HEK293 (cell line): ENCODE data around the gene CFAP43.

Experiments used
- CTCF ChIA-PET: fragments of 350-600 bp; formaldehyde crosslinking; extraction: SDS; loops from one replicate; lab custom pipeline; 2021; ENCODE audit warnings: antibody characterized with exemption; lab: Yijun Ruan, JAX
- POLR2A ChIA-PET: fragments of 300-600 bp; formaldehyde crosslinking; extraction: SDS; loops from one replicate; lab custom pipeline; 2020; ENCODE audit warnings: antibody characterized with exemption, inconsistent platforms; lab: Yijun Ruan, JAX
- H3K27ac ChIP-seq: fragments of 200-500 bp; sonication (Bioruptor generic); 2 replicates; pipeline ENCODE4 v1.5.1; 2014; ENCODE audit warnings: low read depth, low read length, control low read depth, inconsistent platforms; ENCODE audit errors: extremely low read depth
- H3K36me3 ChIP-seq, 2 experiments: fragments of 200-500 bp in 1 of 2; sonication (Bioruptor generic) in 1 of 2; 1 replicate in 1 of 2; 2 replicates in 1 of 2; pipeline ENCODE4 v1.5.1; 2014 to 2017; ENCODE audit warnings: inconsistent platforms in 2 of 2, low read length in 2 of 2; ENCODE audit not compliant: control insufficient read depth in 2 of 2, insufficient read depth in 1 of 2
- H3K4me1 ChIP-seq: fragments of 200-500 bp; sonication (Bioruptor generic); 2 replicates; pipeline ENCODE4 v1.5.1; 2014; ENCODE audit warnings: mild to moderate bottlenecking, low read length, inconsistent platforms; ENCODE audit not compliant: control insufficient read depth, insufficient read depth
- H3K4me3 ChIP-seq: 2 replicates; pipeline ENCODE4 v1.5.1; 2011; ENCODE audit warnings: low read depth, mild to moderate bottlenecking, control low read depth, low read length, moderate library complexity
- H3K9me3 ChIP-seq: fragments of 200-500 bp; sonication (Bioruptor generic); 2 replicates; pipeline ENCODE4 v1.5.1; 2014; ENCODE audit warnings: low read depth, low read length, inconsistent platforms; ENCODE audit not compliant: control insufficient read depth, insufficient read depth
- GLI4 ChIP-seq: fragments of 450-650 bp; formaldehyde crosslinking; IDR thresholded peaks from 2 replicates; pipeline ENCODE4 v1.5.1; 2016; ENCODE audit warnings: missing biosample characterization, missing genetic modification characterization
- HOXA7 ChIP-seq: sonication (generic); formaldehyde crosslinking; IDR thresholded peaks from 2 replicates; pipeline ENCODE4 v1.8.1; 2022; ENCODE audit warnings: missing genetic modification reagents, borderline replicate concordance
- KLF8 ChIP-seq: fragments of 450-650 bp; formaldehyde crosslinking; IDR thresholded peaks from 2 replicates; pipeline ENCODE4 v1.5.1; 2016; ENCODE audit warnings: missing biosample characterization, missing genetic modification characterization
- SCRT1 ChIP-seq: fragments of 450-650 bp; formaldehyde crosslinking; IDR thresholded peaks from 2 replicates; pipeline ENCODE4 v1.5.1; 2016; ENCODE audit warnings: missing biosample characterization, missing genetic modification characterization, borderline replicate concordance
- SETDB1 ChIP-seq: IDR thresholded peaks from one replicate; pipeline ENCODE4 v1.6.1; 2017; ENCODE audit warnings: mild to moderate bottlenecking, low read length, moderate library complexity, mixed read lengths; ENCODE audit not compliant: insufficient read length
- YY1 ChIP-seq: fragments of 450-650 bp; formaldehyde crosslinking; IDR thresholded peaks from 2 replicates; pipeline ENCODE4 v1.5.1; 2018; ENCODE audit warnings: missing biosample characterization, missing genetic modification characterization
- ZFHX2 ChIP-seq: fragments of 450-650 bp; formaldehyde crosslinking; conservative IDR thresholded peaks from 2 replicates; pipeline ENCODE4 v1.5.1; 2016; ENCODE audit warnings: missing biosample characterization, missing genetic modification characterization
- ZNF114 ChIP-seq: fragments of 450-650 bp; formaldehyde crosslinking; IDR thresholded peaks from 2 replicates; pipeline ENCODE4 v1.5.0; 2017; ENCODE audit warnings: missing biosample characterization, missing genetic modification characterization
- ZNF133 ChIP-seq: fragments of 450-650 bp; formaldehyde crosslinking; IDR thresholded peaks from 2 replicates; pipeline ENCODE4 v1.5.1; 2016; ENCODE audit warnings: missing biosample characterization, missing genetic modification characterization
- ZNF157 ChIP-seq: fragments of 450-650 bp; formaldehyde crosslinking; IDR thresholded peaks from 2 replicates; pipeline ENCODE4 v1.5.1; 2016; ENCODE audit warnings: missing biosample characterization, missing genetic modification characterization
- ZNF23 ChIP-seq: fragments of 450-650 bp; formaldehyde crosslinking; IDR thresholded peaks from 2 replicates; pipeline ENCODE4 v1.5.1; 2016; ENCODE audit warnings: missing biosample characterization, missing genetic modification characterization, borderline replicate concordance
- ZNF391 ChIP-seq: fragments of 450-650 bp; formaldehyde crosslinking; IDR thresholded peaks from 2 replicates; pipeline ENCODE4 v1.5.1; 2016; ENCODE audit warnings: low read depth, missing biosample characterization, missing genetic modification characterization, borderline replicate concordance
- ZNF394 ChIP-seq: fragments of 450-650 bp; formaldehyde crosslinking; IDR thresholded peaks from 2 replicates; pipeline ENCODE4 v1.5.1; 2016; ENCODE audit warnings: missing biosample characterization, missing genetic modification characterization, mild to moderate bottlenecking, moderate library complexity, borderline replicate concordance
- ZNF514 ChIP-seq: fragments of 450-650 bp; formaldehyde crosslinking; IDR thresholded peaks from 2 replicates; pipeline ENCODE4 v1.5.1; 2016; ENCODE audit warnings: missing biosample characterization, missing genetic modification characterization
- ZNF791 ChIP-seq: fragments of 450-650 bp; formaldehyde crosslinking; IDR thresholded peaks from 2 replicates; pipeline ENCODE4 v1.5.1; 2016; ENCODE audit warnings: missing biosample characterization, missing genetic modification characterization
- ZSCAN30 ChIP-seq: fragments of 450-650 bp; IDR thresholded peaks from 2 replicates; pipeline ENCODE4 v1.5.1; 2018; ENCODE audit warnings: missing biosample characterization, mild to moderate bottlenecking, missing genetic modification characterization, moderate library complexity
- TF ChIP-seq, protein P1 (sequence below): fragments of 450-650 bp; formaldehyde crosslinking; IDR thresholded peaks from 2 replicates; pipeline ENCODE4 v1.5.1; 2017; ENCODE audit warnings: missing biosample characterization, missing genetic modification characterization
- TF ChIP-seq, protein P2 (sequence below): fragments of 450-650 bp; formaldehyde crosslinking; IDR thresholded peaks from 2 replicates; pipeline ENCODE4 v1.5.0; 2017; ENCODE audit warnings: missing biosample characterization, missing genetic modification characterization, borderline replicate concordance
- TF ChIP-seq, protein P3 (sequence below): fragments of 450-650 bp; formaldehyde crosslinking; IDR thresholded peaks from 2 replicates; pipeline ENCODE4 v1.5.1; 2016; ENCODE audit warnings: missing biosample characterization, missing genetic modification characterization
- TF ChIP-seq, protein P4 (sequence below): fragments of 450-650 bp; formaldehyde crosslinking; IDR thresholded peaks from 2 replicates; pipeline ENCODE4 v1.5.1; 2016; ENCODE audit warnings: missing biosample characterization, missing genetic modification characterization

The CFAP43 gene

DNA sequence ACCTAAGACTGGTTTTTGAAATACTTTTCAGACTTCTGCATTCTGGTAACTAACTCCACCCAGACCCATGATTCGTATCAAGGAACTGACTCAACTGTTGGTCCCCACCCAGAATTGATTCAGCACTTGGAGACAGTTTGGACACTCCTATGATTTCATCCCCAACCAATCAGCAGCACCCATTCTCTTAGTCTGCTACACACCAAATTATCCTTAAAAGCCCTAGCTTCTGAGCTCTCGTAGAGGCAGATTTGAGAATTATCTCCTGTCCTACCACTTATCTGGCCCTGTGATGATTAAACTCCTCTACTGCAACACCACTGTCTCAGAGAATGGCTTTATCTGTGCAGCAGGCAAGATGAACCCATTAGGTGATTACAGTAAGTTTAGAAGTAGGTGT is 14.8 kb upstream of the CFAP43 start:
- ChIA-PET CTCF (interaction anchor here (2.9 to 3.2 kb wide), 2 partner anchors 8 to 44 kb away, joined by 8 read pairs; partner anchors contain the start of gene GSTO1), POLR2A (interaction anchor here (0.5 kb wide), 1 partner anchor 10 kb away, joined by 6 read pairs; no protein-coding TSS in a partner anchor)
- Histone ChIP-seq H3K4me1 (peaks cover 4% of the 10 kb centered on the region; the same call in 1 of the 2 replicates), H3K36me3 (no peaks in the 10 kb centered on the region), H3K9me3 (no peaks in the 10 kb centered on the region), H3K27ac (no peak overlapping the region), H3K4me3 (no peak overlapping the region)
- TF ChIP-seq SETDB1 (peak; percentile 67), ZNF791 (tag by site-specific recombination) (no peak), GLI4 (no peak), ZNF391 (no peak)

DNA sequence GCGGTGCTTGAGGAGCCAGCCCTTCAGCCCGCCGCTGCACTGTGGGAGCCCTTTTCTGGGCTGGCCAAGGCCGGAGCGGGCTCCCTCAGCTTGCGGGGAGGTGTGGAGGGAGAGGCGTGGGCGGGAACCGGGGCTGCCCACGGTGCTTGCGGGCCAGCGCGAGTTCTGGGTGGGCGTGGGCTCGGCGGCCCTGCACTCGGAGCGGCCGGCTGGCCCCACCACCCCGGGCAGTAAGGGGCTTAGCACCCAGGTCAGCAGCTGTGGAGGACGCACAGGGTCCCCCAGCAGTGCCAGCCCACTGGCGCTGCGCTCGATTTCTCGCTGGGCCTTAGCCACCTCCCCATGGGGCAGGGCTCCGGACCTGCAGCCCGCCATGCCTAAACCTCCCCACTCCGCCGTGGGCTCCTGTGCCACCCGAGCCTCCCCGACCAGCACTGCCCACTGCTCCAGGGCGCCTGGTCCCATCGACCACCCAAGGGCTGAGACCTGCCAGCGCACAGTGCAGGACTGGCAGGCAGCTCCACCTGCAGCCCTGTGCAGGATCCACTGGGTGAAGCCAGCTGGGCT is 13.0 kb upstream of the CFAP43 start:
- CTCF ChIA-PET, result interaction anchor here (2.9 kb wide), 1 partner anchor 10 kb away, joined by 8 read pairs; the partner anchor contains the start of gene GSTO1
- H3K27ac ChIP-seq, result no peak overlapping the region
- POLR2A ChIA-PET, result no interaction called here
- TF ChIP-seq, protein P1, sequence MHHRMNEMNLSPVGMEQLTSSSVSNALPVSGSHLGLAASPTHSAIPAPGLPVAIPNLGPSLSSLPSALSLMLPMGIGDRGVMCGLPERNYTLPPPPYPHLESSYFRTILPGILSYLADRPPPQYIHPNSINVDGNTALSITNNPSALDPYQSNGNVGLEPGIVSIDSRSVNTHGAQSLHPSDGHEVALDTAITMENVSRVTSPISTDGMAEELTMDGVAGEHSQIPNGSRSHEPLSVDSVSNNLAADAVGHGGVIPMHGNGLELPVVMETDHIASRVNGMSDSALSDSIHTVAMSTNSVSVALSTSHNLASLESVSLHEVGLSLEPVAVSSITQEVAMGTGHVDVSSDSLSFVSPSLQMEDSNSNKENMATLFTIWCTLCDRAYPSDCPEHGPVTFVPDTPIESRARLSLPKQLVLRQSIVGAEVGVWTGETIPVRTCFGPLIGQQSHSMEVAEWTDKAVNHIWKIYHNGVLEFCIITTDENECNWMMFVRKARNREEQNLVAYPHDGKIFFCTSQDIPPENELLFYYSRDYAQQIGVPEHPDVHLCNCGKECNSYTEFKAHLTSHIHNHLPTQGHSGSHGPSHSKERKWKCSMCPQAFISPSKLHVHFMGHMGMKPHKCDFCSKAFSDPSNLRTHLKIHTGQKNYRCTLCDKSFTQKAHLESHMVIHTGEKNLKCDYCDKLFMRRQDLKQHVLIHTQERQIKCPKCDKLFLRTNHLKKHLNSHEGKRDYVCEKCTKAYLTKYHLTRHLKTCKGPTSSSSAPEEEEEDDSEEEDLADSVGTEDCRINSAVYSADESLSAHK (tag by site-specific recombination), result no peak
- TF ChIP-seq, protein P2, sequence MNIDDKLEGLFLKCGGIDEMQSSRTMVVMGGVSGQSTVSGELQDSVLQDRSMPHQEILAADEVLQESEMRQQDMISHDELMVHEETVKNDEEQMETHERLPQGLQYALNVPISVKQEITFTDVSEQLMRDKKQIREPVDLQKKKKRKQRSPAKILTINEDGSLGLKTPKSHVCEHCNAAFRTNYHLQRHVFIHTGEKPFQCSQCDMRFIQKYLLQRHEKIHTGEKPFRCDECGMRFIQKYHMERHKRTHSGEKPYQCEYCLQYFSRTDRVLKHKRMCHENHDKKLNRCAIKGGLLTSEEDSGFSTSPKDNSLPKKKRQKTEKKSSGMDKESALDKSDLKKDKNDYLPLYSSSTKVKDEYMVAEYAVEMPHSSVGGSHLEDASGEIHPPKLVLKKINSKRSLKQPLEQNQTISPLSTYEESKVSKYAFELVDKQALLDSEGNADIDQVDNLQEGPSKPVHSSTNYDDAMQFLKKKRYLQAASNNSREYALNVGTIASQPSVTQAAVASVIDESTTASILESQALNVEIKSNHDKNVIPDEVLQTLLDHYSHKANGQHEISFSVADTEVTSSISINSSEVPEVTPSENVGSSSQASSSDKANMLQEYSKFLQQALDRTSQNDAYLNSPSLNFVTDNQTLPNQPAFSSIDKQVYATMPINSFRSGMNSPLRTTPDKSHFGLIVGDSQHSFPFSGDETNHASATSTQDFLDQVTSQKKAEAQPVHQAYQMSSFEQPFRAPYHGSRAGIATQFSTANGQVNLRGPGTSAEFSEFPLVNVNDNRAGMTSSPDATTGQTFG (tag by site-specific recombination), result no peak
- TF ChIP-seq SCRT1 (tag by site-specific recombination) (no peak), ZSCAN30 (tag by site-specific recombination) (no peak), ZFHX2 (tag by site-specific recombination) (0 out of 2 replicates have a peak, but pooled peaks have one; percentile 16)
- TF ChIP-seq, all 188 proteins: peak for 1
- Histone ChIP-seq H3K9me3 (no peaks in the 10 kb centered on the region), H3K36me3 (no peaks in the 10 kb centered on the region), H3K4me3 (no peak overlapping the region), H3K4me1 (no peaks in the 10 kb centered on the region)

DNA sequence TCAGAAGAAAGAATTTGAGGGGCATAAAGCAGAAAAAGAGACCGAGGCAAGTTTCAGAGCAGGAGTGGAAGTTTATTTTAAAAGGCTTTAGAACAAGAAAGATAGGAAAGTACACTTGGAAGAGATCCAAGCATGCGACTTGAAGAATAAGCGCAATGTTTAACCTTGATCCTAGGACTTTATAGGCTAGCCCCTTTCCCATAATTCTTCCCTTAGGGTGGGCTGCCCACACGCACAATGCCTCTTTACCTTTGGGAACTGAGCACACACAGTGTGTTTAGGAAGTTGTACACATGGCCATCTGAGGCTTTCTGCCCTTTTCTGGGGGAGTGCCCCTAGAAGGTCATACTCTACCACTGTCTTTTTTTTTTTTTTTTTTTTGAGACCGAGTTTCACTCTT is 11.3 kb upstream of the CFAP43 start:
- no peak overlapping the region for H3K27ac ChIP-seq
- no peaks in the 10 kb centered on the region for H3K9me3 ChIP-seq
- no peak overlapping the region for H3K4me3 ChIP-seq
- ChIA-PET CTCF (no interaction called here), POLR2A (no interaction called here)
- H3K36me3 ChIP-seq, result no peaks in the 10 kb centered on the region
- H3K4me1 ChIP-seq, result no peaks in the 10 kb centered on the region
- no peak for TF ChIP-seq ZNF114 (tag by site-specific recombination)
- TF ChIP-seq ZNF157 (tag by site-specific recombination), result no peak
- TF ChIP-seq, protein P3, sequence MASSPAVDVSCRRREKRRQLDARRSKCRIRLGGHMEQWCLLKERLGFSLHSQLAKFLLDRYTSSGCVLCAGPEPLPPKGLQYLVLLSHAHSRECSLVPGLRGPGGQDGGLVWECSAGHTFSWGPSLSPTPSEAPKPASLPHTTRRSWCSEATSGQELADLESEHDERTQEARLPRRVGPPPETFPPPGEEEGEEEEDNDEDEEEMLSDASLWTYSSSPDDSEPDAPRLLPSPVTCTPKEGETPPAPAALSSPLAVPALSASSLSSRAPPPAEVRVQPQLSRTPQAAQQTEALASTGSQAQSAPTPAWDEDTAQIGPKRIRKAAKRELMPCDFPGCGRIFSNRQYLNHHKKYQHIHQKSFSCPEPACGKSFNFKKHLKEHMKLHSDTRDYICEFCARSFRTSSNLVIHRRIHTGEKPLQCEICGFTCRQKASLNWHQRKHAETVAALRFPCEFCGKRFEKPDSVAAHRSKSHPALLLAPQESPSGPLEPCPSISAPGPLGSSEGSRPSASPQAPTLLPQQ, result no peak
- TF ChIP-seq ZNF391, result no peak
- no peak for TF ChIP-seq ZNF514
- no peak for TF ChIP-seq ZNF133 (tag by site-specific recombination)
- no peak for TF ChIP-seq ZNF23 (tag by site-specific recombination)
- TF ChIP-seq, protein P4, sequence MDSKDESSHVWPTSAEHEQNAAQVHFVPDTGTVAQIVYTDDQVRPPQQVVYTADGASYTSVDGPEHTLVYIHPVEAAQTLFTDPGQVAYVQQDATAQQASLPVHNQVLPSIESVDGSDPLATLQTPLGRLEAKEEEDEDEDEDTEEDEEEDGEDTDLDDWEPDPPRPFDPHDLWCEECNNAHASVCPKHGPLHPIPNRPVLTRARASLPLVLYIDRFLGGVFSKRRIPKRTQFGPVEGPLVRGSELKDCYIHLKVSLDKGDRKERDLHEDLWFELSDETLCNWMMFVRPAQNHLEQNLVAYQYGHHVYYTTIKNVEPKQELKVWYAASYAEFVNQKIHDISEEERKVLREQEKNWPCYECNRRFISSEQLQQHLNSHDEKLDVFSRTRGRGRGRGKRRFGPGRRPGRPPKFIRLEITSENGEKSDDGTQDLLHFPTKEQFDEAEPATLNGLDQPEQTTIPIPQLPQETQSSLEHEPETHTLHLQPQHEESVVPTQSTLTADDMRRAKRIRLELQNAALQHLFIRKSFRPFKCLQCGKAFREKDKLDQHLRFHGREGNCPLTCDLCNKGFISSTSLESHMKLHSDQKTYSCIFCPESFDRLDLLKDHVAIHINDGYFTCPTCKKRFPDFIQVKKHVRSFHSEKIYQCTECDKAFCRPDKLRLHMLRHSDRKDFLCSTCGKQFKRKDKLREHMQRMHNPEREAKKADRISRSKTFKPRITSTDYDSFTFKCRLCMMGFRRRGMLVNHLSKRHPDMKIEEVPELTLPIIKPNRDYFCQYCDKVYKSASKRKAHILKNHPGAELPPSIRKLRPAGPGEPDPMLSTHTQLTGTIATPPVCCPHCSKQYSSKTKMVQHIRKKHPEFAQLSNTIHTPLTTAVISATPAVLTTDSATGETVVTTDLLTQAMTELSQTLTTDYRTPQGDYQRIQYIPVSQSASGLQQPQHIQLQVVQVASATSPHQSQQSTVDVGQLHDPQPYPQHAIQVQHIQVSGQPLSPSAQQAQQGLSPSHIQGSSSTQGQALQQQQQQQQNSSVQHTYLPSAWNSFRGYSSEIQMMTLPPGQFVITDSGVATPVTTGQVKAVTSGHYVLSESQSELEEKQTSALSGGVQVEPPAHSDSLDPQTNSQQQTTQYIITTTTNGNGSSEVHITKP (tag by site-specific recombination), result no peak
- no peak for TF ChIP-seq ZNF394
- TF ChIP-seq HOXA7 (CRISPR knock-in tag), result no peak
- TF ChIP-seq KLF8 (tag by site-specific recombination), result no peak
- no peak for TF ChIP-seq YY1 (tag by site-specific recombination)
